WTC11 (cell line): ENCODE measurements around the gene KRTAP5-7. TPM values are rescaled to one million over a fixed set of nuclear protein-coding genes. Genes with fewer than 3 reads are reported as not detected.

Source experiments
- ATAC-seq: fragments of 200-7000 bp; cut with Tn5 transposase; 2 replicates; pipeline ENCODE4 v1.10.0; 2021; ENCODE audit warnings: mild to moderate bottlenecking, moderate library complexity
- CTCF ChIA-PET: fragments of 300-600 bp; sonication (Branson Sonifier 250); formaldehyde crosslinking; loops from one replicate; lab custom pipeline; 2021; ENCODE audit warnings: antibody characterized with exemption; lab: Charles Lee
- POLR2A ChIA-PET: fragments of 350-600 bp; sonication (Branson Sonifier 250); formaldehyde crosslinking; loops from one replicate; lab custom pipeline; 2021; ENCODE audit warnings: antibody characterized with exemption; lab: Charles Lee
- DNase-seq: peaks from one replicate; pipeline ENCODE4 v3.0.0; 2021; ENCODE audit warnings: low spot score
- H3K27ac Mint-ChIP-seq: 2 replicates; pipeline ENCODE4 v1.8.0; 2021; ENCODE audit warnings: mixed read lengths
- H3K27me3 Mint-ChIP-seq: 2 replicates; pipeline ENCODE4 v1.8.0; 2021; ENCODE audit warnings: low read depth, mild to moderate bottlenecking, moderate library complexity, mixed read lengths
- H3K36me3 Mint-ChIP-seq: 2 replicates; pipeline ENCODE4 v1.8.0; 2021; ENCODE audit warnings: mixed read lengths
- H3K4me1 Mint-ChIP-seq: 2 replicates; pipeline ENCODE4 v1.8.0; 2022; ENCODE audit warnings: mixed read lengths
- H3K4me3 Mint-ChIP-seq: 2 replicates; pipeline ENCODE4 v1.8.0; 2021; ENCODE audit warnings: mild to moderate bottlenecking, moderate library complexity, mixed read lengths
- H3K9me3 Mint-ChIP-seq: 2 replicates; pipeline ENCODE4 v1.8.0; 2021; ENCODE audit warnings: mixed read lengths
- FOXP1 ChIP-seq: sonication (generic); formaldehyde crosslinking; IDR thresholded peaks from 2 replicates; pipeline ENCODE4 v1.8.0; 2022; ENCODE audit warnings: missing genetic modification reagents, mild to moderate bottlenecking, moderate library complexity, borderline replicate concordance
- JUN ChIP-seq: sonication (generic); formaldehyde crosslinking; IDR thresholded peaks from 2 replicates; pipeline ENCODE4 v1.8.0; 2023; ENCODE audit warnings: mild to moderate bottlenecking, missing genetic modification reagents
- NFE2L1 ChIP-seq: sonication (generic); formaldehyde crosslinking; IDR thresholded peaks from 2 replicates; pipeline ENCODE4 v1.8.1; 2023; ENCODE audit warnings: missing genetic modification reagents
- OVOL2 ChIP-seq: fragments of 250-450 bp; sonication (Bioruptor Pico); IDR thresholded peaks from 2 replicates; pipeline ENCODE4 v1.9.0; 2021; ENCODE audit warnings: mild to moderate bottlenecking, borderline replicate concordance
- RELA ChIP-seq: sonication (generic); formaldehyde crosslinking; IDR thresholded peaks from 2 replicates; pipeline ENCODE4 v1.8.1; 2022; ENCODE audit warnings: missing genetic modification reagents, mild to moderate bottlenecking, borderline replicate concordance
- SMAD3 ChIP-seq: sonication (generic); formaldehyde crosslinking; IDR thresholded peaks from 2 replicates; pipeline ENCODE4 v1.8.0; 2022; ENCODE audit warnings: missing genetic modification reagents, mild to moderate bottlenecking, borderline replicate concordance
- SOX15 ChIP-seq: fragments of 250-450 bp; sonication (Bioruptor Pico); IDR thresholded peaks from 2 replicates; pipeline ENCODE4 v1.9.0; 2021; ENCODE audit warnings: mild to moderate bottlenecking
- TEAD4 ChIP-seq: sonication (generic); formaldehyde crosslinking; IDR thresholded peaks from 2 replicates; pipeline ENCODE4 v1.8.0; 2022; ENCODE audit warnings: mild to moderate bottlenecking, missing genetic modification reagents
- ZNF219 ChIP-seq: sonication (generic); formaldehyde crosslinking; IDR thresholded peaks from 2 replicates; pipeline ENCODE4 v1.8.0; 2023; ENCODE audit warnings: missing genetic modification reagents, mild to moderate bottlenecking, borderline replicate concordance
- ZNF416 ChIP-seq: fragments of 250-450 bp; sonication (Bioruptor Pico); IDR thresholded peaks from 2 replicates; pipeline ENCODE4 v1.9.0; 2021; ENCODE audit warnings: mild to moderate bottlenecking, inconsistent platforms
- total RNA-seq: library from RNA; stranded (reverse); gene quantifications from 3 replicates; pipeline ENCODE4 v1.2.3, GENCODE V29; 2021
- TF ChIP-seq, protein P1 (sequence below): sonication (generic); formaldehyde crosslinking; IDR thresholded peaks from 2 replicates; pipeline ENCODE4 v1.8.1; 2023; ENCODE audit warnings: mild to moderate bottlenecking, missing genetic modification reagents, borderline replicate concordance
- TF ChIP-seq, protein P2 (sequence below): sonication (generic); formaldehyde crosslinking; IDR thresholded peaks from 2 replicates; pipeline ENCODE4 v1.8.0; 2022; ENCODE audit warnings: mild to moderate bottlenecking, missing genetic modification reagents
- TF ChIP-seq, protein P3 (sequence below): sonication (generic); formaldehyde crosslinking; IDR thresholded peaks from 2 replicates; pipeline ENCODE4 v1.8.0; 2022; ENCODE audit warnings: missing genetic modification reagents
- TF ChIP-seq, protein P4 (sequence below): sonication (generic); formaldehyde crosslinking; IDR thresholded peaks from 2 replicates; pipeline ENCODE4 v1.8.1; 2023; ENCODE audit warnings: mild to moderate bottlenecking, missing genetic modification reagents, moderate library complexity

KRTAP5-7 gene
- total RNA-seq, 1 experiment from 2014 or later = 0.11 TPM

DNA sequence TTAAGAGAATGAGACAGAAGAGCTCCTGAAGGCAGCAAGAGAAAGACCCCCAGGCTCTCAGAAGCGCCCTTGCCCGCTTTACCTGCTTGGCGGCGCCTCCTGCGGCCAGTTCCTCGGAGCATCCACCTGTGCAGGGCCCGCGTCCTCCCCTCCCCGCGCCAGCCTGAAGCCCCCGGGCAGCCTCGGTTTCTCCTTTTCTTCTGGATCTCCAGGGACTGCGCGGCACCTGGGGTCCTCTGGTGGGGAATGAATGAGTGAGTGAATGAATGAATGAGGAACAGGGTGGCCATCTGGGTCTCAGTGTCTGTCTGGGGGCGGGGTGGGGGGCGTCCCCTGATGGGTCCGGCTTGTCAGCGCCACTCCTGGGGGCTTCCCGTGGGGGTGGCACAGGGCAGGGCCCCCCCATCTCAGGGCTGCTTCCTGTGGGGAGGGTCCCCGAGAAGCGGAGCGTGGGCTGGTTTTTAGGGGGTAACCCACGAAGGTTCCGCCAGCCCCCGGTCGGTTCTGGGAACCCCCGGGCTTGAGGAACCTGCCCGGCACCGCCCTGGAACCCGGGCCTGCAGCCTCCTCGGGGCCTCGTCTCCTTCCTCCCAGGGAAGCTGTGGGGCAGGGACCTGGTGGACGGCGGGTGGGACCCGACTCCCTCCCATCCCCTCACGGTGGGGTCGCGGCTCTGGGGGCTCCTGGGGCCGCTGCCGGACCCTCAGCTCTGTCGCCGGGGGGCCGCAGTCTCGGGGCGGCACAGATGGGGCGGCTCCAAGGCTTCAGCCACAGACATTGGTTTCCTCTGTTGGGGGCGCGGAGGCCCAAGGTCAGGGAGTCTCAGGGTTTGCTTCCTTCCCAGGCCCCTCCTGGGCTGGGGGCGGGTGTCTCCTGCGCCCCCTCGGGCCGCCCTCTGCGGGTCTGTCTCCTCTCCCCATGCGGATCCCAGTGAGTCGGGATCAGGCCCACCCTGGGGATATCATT lies 8.3 kb upstream of the KRTAP5-7 start (continued):
- TF ChIP-seq, protein P1, sequence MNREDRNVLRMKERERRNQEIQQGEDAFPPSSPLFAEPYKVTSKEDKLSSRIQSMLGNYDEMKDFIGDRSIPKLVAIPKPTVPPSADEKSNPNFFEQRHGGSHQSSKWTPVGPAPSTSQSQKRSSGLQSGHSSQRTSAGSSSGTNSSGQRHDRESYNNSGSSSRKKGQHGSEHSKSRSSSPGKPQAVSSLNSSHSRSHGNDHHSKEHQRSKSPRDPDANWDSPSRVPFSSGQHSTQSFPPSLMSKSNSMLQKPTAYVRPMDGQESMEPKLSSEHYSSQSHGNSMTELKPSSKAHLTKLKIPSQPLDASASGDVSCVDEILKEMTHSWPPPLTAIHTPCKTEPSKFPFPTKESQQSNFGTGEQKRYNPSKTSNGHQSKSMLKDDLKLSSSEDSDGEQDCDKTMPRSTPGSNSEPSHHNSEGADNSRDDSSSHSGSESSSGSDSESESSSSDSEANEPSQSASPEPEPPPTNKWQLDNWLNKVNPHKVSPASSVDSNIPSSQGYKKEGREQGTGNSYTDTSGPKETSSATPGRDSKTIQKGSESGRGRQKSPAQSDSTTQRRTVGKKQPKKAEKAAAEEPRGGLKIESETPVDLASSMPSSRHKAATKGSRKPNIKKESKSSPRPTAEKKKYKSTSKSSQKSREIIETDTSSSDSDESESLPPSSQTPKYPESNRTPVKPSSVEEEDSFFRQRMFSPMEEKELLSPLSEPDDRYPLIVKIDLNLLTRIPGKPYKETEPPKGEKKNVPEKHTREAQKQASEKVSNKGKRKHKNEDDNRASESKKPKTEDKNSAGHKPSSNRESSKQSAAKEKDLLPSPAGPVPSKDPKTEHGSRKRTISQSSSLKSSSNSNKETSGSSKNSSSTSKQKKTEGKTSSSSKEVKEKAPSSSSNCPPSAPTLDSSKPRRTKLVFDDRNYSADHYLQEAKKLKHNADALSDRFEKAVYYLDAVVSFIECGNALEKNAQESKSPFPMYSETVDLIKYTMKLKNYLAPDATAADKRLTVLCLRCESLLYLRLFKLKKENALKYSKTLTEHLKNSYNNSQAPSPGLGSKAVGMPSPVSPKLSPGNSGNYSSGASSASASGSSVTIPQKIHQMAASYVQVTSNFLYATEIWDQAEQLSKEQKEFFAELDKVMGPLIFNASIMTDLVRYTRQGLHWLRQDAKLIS (CRISPR knock-in tag) = no peak
- TF ChIP-seq JUN (CRISPR knock-in tag) (no peak), ZNF416 (CRISPR knock-in tag) (no peak), SOX15 (CRISPR knock-in tag) (no peak), FOXP1 (CRISPR knock-in tag) (no peak), SMAD3 (no peak), OVOL2 (CRISPR knock-in tag) (no peak), RELA (CRISPR knock-in tag) (no peak)
- TF ChIP-seq, protein P2, sequence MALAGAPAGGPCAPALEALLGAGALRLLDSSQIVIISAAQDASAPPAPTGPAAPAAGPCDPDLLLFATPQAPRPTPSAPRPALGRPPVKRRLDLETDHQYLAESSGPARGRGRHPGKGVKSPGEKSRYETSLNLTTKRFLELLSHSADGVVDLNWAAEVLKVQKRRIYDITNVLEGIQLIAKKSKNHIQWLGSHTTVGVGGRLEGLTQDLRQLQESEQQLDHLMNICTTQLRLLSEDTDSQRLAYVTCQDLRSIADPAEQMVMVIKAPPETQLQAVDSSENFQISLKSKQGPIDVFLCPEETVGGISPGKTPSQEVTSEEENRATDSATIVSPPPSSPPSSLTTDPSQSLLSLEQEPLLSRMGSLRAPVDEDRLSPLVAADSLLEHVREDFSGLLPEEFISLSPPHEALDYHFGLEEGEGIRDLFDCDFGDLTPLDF (CRISPR knock-in tag) = no peak
- TF ChIP-seq, protein P3, sequence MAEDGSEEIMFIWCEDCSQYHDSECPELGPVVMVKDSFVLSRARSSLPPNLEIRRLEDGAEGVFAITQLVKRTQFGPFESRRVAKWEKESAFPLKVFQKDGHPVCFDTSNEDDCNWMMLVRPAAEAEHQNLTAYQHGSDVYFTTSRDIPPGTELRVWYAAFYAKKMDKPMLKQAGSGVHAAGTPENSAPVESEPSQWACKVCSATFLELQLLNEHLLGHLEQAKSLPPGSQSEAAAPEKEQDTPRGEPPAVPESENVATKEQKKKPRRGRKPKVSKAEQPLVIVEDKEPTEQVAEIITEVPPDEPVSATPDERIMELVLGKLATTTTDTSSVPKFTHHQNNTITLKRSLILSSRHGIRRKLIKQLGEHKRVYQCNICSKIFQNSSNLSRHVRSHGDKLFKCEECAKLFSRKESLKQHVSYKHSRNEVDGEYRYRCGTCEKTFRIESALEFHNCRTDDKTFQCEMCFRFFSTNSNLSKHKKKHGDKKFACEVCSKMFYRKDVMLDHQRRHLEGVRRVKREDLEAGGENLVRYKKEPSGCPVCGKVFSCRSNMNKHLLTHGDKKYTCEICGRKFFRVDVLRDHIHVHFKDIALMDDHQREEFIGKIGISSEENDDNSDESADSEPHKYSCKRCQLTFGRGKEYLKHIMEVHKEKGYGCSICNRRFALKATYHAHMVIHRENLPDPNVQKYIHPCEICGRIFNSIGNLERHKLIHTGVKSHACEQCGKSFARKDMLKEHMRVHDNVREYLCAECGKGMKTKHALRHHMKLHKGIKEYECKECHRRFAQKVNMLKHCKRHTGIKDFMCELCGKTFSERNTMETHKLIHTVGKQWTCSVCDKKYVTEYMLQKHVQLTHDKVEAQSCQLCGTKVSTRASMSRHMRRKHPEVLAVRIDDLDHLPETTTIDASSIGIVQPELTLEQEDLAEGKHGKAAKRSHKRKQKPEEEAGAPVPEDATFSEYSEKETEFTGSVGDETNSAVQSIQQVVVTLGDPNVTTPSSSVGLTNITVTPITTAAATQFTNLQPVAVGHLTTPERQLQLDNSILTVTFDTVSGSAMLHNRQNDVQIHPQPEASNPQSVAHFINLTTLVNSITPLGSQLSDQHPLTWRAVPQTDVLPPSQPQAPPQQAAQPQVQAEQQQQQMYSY (CRISPR knock-in tag) = no peak

DNA sequence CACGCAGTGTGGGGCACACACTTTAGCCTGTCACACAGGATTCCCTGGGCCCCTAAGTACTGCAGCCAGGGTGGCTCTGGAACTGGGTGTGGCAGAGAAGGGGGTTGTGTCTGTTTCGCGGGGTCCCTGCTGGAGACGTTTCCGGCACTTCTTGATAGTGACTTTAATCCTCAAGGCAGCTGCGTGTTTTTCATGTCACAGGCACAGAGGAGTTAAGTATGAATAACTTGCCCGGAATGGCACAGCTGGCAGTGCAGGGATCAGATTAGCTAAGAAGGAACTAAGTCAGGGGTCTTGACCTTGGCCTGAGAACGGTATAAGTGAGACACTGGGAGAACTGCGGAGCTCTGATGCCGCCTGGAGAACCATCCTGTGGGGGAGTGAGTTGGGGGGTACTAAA lies 7.5 kb upstream of the KRTAP5-7 start:
- Mint-ChIP-seq H3K4me1 (no peaks in the 10 kb centered on the region), H3K36me3 (no peaks in the 10 kb centered on the region), H3K27me3 (peaks cover 8% of the 10 kb centered on the region), H3K9me3 (peaks cover 18% of the 10 kb centered on the region), H3K27ac (no peak overlapping the region), H3K4me3 (no peak overlapping the region)
- ChIA-PET POLR2A (no interaction called here), CTCF (interaction anchor here (1.0 to 1.6 kb wide), 2 partner anchors 13 to 61 kb away, joined by 3 to 4 read pairs; no protein-coding TSS in a partner anchor)
- no peak for ATAC-seq
- DNase-seq = no peak
- TF ChIP-seq ZNF219 (no peak), TEAD4 (CRISPR knock-in tag) (no peak), FOXP1 (CRISPR knock-in tag) (no peak), NFE2L1 (CRISPR knock-in tag) (no peak)
- TF ChIP-seq, protein P4, sequence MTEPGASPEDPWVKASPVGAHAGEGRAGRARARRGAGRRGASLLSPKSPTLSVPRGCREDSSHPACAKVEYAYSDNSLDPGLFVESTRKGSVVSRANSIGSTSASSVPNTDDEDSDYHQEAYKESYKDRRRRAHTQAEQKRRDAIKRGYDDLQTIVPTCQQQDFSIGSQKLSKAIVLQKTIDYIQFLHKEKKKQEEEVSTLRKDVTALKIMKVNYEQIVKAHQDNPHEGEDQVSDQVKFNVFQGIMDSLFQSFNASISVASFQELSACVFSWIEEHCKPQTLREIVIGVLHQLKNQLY (CRISPR knock-in tag) = no peak
